Spleen (tissue), 7 donors: Measurements from ENCODE around the gene HENMT1.

Source experiments
- CTCF ChIP-seq, 11 experiments: fragments of 200-600 bp in 7 of 11; fragments of 450-650 bp in 4 of 11; sonication (generic) in 4 of 11; IDR thresholded peaks in 8 of 11; conservative IDR thresholded peaks in 3 of 11; 1 replicate in 7 of 11; 2 replicates in 4 of 11; pipeline versions ENCODE4 v1.4.0 to v1.8.0; 2016 to 2021; ENCODE audit warnings: antibody characterized with exemption in 11 of 11, inconsistent platforms in 4 of 11, mild to moderate bottlenecking in 1 of 11
- POLR2A ChIP-seq, 3 donors: fragments of 450-650 bp; IDR thresholded peaks; one replicate each; pipeline ENCODE4 v1.5.1; 2017; ENCODE audit warnings: antibody characterized with exemption in 3 of 3, mild to moderate bottlenecking in 1 of 3
- POLR2AphosphoS5 ChIP-seq, 3 donors: sonication (generic); formaldehyde crosslinking; IDR thresholded peaks; one replicate each; pipeline ENCODE4 v1.5.1; 2017; ENCODE audit warnings: antibody characterized with exemption in 3 of 3
- donor health status: DM: no; HTN: no; CAD: no; lungs with moderate emphysema.
- donor health status: DM: no; HTN: no; CAD: no.
- donor health status: DM: no; HTN: no; CAD: no.

GRCh38 chr1:108665067-108665466 is 4.2 kb upstream of the HENMT1 start:
- TF ChIP-seq CTCF (IDR thresholded peaks at IDR 0.05 in 8 of 11, conservative IDR thresholded peaks at IDR 0.05 in 3 of 11) = no peak
- TF ChIP-seq POLR2AphosphoS5 (IDR thresholded peaks at IDR 0.05) = no peak
- no peak for TF ChIP-seq POLR2A (IDR thresholded peaks at IDR 0.05)
